Iris pigment epithelial cell (primary cell): ENCODE measurements around the gene SEMA3G.

Experiments
- DNase-seq: peaks from one replicate; pipeline ENCODE4 v3.0.0-alpha.2; 2011; ENCODE audit warnings: low read depth

SEMA3G gene

GRCh38 chr3:52453496-52454249, 8.8 kb upstream of the SEMA3G start, which contains the start of gene TNNC1:
TSS of gene TNNC1 (minus strand) at chr3:52454041. CDS start at chr3:52454015, 26 bp downstream.
- no peak for DNase-seq

- no peak for DNase-seq
Observed at GRCh38 chr3:52452570-52453221, 7.8 kb upstream of the SEMA3G start.

- DNase-seq, result no peak
Observed at GRCh38 chr3:52452126-52452525, 7.2 kb upstream of the SEMA3G start.

- no peak for DNase-seq
Observed at GRCh38 chr3:52451237-52452083, 6.6 kb upstream of the SEMA3G start.

GRCh38 chr3:52450489-52451236, 5.8 kb upstream of the SEMA3G start:
- no peak for DNase-seq

DNA sequence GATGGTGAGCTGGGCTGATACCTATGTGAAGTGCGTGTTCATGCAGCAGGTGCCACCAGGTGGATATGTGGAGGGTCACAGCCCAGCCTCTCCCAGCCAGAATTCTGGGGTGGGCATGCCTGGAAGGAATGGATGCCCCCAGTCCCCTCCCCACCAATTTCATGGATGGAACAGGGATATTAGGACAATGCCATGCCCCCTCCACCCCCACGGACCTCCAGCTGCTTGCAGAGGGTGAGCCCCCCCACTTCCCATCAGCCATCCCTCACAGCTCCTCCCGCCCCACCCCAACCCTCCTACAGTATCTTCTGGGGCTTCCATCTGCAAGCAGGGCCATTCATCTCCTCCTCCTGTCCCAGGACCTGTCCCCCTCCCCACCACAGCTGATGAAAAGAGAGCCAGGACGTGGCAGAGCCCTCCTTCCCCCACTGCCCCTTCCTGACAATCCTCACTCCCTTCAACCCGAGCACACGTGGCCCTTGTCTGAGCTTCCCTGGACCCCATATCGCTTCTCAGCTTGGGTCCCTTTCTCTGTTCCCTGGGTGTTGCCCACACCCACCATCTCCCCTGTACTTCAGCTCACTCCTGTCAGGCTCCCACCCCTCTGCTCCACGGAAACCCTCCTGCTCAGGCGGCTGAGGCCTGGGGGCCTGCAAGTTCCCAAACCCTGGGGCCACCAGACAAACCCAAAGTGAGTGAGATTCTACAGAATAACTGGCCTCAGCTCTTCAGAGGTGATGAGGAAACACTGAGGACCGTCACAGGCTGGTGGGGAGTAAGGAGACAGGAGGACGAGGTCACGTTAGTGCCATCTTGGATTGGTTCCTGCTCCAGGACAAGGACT, 2.8 kb upstream of the SEMA3G start:
- DNase-seq, result no peak

- DNase-seq, result peak; percentile 31
Observed at GRCh38 chr3:52446631-52447511, 2.0 kb upstream of the SEMA3G start.

- no peak for DNase-seq
Observed at GRCh38 chr3:52446042-52446441, 1.1 kb upstream of the SEMA3G start.

DNA sequence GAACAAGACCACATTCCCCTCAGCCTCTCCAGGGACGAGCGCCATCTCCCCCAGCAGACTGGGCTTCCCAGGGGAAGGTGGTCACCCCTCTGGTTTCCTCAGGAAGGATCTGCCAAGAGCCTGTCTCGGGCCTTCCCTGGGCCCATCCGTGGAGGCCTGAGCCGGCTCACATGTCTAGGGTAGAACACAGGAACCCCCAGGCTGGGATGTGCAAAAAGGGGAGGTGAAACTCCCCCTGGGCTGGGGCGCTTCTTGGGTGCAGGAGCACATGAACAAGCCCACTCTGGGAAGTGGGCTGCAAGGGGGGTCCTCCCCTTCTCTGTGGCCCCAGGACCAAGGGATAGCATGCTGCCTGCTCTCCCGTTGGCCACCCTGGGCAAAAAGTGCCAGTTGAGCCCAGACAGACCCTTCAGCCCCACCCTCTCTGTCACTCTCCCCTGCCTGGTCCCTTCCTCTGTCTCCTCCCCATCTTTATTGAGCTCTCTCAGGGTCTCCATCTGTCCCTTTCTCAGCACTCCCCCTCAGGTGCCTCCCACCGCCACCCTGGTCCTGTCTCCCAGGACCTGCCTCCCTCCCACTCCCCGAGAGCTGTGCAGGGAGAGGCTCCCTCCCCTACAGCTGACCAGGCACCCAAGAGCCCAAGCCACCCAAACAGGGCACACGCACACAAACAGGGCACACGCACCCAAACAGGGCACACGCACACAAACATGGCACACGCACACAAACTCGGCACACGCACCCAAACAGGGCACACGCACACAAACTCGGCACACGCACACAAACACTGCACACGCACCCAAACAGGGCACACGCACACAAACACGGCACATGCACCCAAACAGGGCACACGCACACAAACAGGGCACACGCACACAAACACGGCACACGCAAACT, 864 bp downstream of the SEMA3G start:
- no peak for DNase-seq

- no peak for DNase-seq
Observed at GRCh38 chr3:52443268-52443610, 1.7 kb downstream of the SEMA3G start.

- no peak for DNase-seq
Observed at GRCh38 chr3:52442409-52443267, 2.3 kb downstream of the SEMA3G start.

GRCh38 chr3:52441772-52442332, 3.1 kb downstream of the SEMA3G start:
- DNase-seq, result no peak

- DNase-seq, result no peak
Observed at GRCh38 chr3:52441091-52441771, 3.7 kb downstream of the SEMA3G start.

- no peak for DNase-seq
Observed at GRCh38 chr3:52440671-52441070, 4.2 kb downstream of the SEMA3G start.

- DNase-seq, result no peak
Observed at GRCh38 chr3:52440249-52440551, 4.7 kb downstream of the SEMA3G start.

DNA sequence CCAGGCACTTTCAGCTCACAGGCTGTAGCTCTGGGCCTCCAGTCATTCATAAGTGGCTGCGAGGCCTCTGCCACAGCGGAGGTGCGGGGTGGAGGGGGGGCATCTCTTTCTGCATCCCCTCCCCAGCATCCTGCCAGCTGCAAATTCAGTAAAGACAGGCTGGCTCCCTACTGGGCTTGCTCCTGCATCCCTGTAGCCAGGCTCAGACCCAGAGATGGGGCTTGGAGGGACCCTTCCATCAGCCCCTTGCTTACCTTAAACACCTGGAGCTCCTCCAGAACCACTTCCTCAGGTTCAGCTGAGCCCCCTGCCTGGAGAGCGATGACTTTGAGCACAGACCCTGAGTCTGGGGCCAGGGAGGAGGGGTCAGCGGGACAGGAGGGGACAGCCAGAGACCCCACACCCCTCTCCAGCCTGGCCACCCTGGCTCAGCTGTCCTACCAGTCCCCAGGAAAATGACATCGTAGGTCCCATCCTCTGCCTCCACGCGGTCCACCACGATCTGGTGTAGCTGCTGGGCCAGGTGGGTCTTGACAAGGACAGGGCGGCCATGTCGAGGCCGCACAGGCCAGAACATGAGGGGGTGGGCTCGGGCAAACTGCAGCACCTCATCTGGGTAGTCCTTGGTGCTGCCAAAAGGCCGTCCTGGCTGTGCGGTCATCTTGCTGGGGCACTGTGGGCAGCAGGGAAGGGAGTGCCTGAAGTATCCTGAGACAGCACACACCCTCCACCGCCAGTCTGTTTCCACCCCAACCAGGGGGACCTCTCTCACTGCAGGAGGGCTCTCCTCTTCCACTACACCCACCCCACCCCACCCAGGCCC, 5.3 kb downstream of the SEMA3G start:
- no peak for DNase-seq
